Stomach (tissue), 9 donors: Measurements from ENCODE around the gene NPFF. TPM values are rescaled to one million over a fixed set of nuclear protein-coding genes. Genes with fewer than 3 reads are reported as not detected.
A peak's percentile ranks its signal among the peaks of the same experiment; 100 is the strongest.

Experiments
- DNase-seq, 2 donors: peaks; one replicate each; pipeline versions ENCODE4 v3.0.0 to v3.0.0-alpha.2; 2013 to 2019
- H3K27ac ChIP-seq, 5 donors: fragments of 200-600 bp in 4 of 5; sonication (generic) in 4 of 5; one replicate each; pipeline ENCODE4 v1.5.1; 2013 to 2019; ENCODE audit warnings: mild to moderate bottlenecking in 1 of 5, moderate library complexity in 1 of 5
- H3K27me3 ChIP-seq, 3 donors: fragments of 200-600 bp; sonication (generic); one replicate each; pipeline ENCODE4 v1.5.1; 2017 to 2019; ENCODE audit warnings: mixed run types in 1 of 3
- H3K36me3 ChIP-seq, 4 donors: fragments of 200-600 bp; sonication (generic); 1 replicate in 3 of 4; 2 replicates in 1 of 4; pipeline ENCODE4 v1.5.1; 2016 to 2019
- H3K4me1 ChIP-seq, 4 donors: fragments of 200-600 bp; sonication (generic); one replicate each; pipeline ENCODE4 v1.5.1; 2016 to 2019
- H3K4me3 ChIP-seq, 4 donors: fragments of 200-600 bp; sonication (generic) in 3 of 4; one replicate each; pipeline ENCODE4 v1.5.1; 2016 to 2019; ENCODE audit warnings: mild to moderate bottlenecking in 1 of 4
- H3K9me3 ChIP-seq, 4 donors: fragments of 200-600 bp; sonication (generic); one replicate each; pipeline ENCODE4 v1.5.1; 2016 to 2019
- EP300 ChIP-seq: sonication (generic); formaldehyde crosslinking; IDR thresholded peaks from one replicate; pipeline ENCODE4 v1.6.1; 2017; ENCODE audit warnings: antibody characterized with exemption
- POLR2A ChIP-seq, 4 donors: fragments of 450-650 bp; IDR thresholded peaks; one replicate each; pipeline ENCODE4 v1.6.1; 2016; ENCODE audit warnings: antibody characterized with exemption in 4 of 4, control low read depth in 2 of 4, mild to moderate bottlenecking in 1 of 4, moderate library complexity in 1 of 4
- POLR2AphosphoS5 ChIP-seq, 3 donors: sonication (generic); formaldehyde crosslinking; IDR thresholded peaks; one replicate each; pipeline ENCODE4 v1.6.1; 2016; ENCODE audit warnings: antibody characterized with exemption in 3 of 3
- WGBS, 5 donors: extraction: QIAGEN DNeasy Blood & Tissue Kit in 3 of 5; methylation state at CpG; one replicate each; pipeline versions ENCODE4 v1.1.5 to v1.1.7; 2013 to 2018; 5-methylcytosine and 5-hydroxymethylcytosine counted together
- intact Hi-C: fragments of 100-400 bp; cut with DNase I; formaldehyde crosslinking; loops from one replicate; pipeline ENCODE4 v1.15.1; 2023; ENCODE audit warnings: low total_unique reads
- polyA plus RNA-seq, 3 donors: library from polyadenylated mRNA; stranded (reverse); fragments of 200-250 nt; gene quantifications; one replicate each; pipeline ENCODE4 v1.2.3, GENCODE V29; 2013
- total RNA-seq, 5 donors: library from RNA; depleted of rRNA; stranded (reverse); fragments of >200 nt; gene quantifications; one replicate each; pipeline versions ENCODE4 v1.1.0 to v1.2.3, GENCODE V29; 2014 to 2016
- TF ChIP-seq, protein P1 (sequence below), 7 experiments: fragments of 450-650 bp in 4 of 7; fragments of 200-600 bp in 3 of 7; sonication (generic) in 3 of 7; IDR thresholded peaks; one replicate each; pipeline ENCODE4 v1.5.1; 2016 to 2019; ENCODE audit warnings: antibody characterized with exemption in 7 of 7, control low read depth in 2 of 7, mild to moderate bottlenecking in 1 of 7
- donor health status: healthy with polysubstance abuse.
- donor health status: Bipolar disorder and iron deficiency.
- donor health status: healthy.

The NPFF gene
- total and polyA plus RNA-seq, 8 donors, result not detected

DNA sequence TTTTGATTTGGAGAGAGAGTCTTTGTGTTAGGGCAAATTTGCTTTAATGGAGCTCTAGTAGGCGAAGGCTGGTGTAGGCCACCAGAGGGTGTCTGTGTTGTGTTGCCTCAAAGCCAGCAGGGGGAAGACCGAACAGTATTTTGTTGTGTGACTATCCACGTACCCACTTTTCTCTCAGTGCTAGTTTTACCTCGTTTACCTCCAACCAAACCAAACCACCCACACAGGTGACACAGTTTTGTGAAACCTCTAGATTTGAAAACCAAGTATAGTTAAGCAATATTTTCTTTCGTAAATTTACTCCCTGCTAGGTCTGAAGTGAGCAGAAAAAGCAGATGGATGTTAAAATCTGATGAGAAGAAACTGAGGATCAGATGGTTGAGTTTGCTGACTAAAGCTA lies 36.3 kb upstream of the NPFF start:
- 18 to 25% (median 23%) methylated on average over 5 of the region's 5 CpGs for WGBS, 5 donors
- peak; percentile 48 to 88 for DNase-seq
- Histone ChIP-seq H3K27ac (peak overlapping the region in 3 of 5 donors; percentile 60 to 66 (median 66)), H3K4me3 (no peak overlapping the region), H3K9me3 (no peaks in the 10 kb centered on the region), H3K4me1 (peaks cover 7 to 32% (median 15%) of the 10 kb centered on the region in 4 donors), H3K27me3 (no peaks in the 10 kb centered on the region), H3K36me3 (peaks cover 20 to 74% (median 70%) of the 10 kb centered on the region in 4 donors)
- TF ChIP-seq EP300 (no peak), POLR2AphosphoS5 (IDR thresholded peaks at IDR 0.05) (peak in 1 of 3 donors; percentile 66)
- TF ChIP-seq, protein P1, sequence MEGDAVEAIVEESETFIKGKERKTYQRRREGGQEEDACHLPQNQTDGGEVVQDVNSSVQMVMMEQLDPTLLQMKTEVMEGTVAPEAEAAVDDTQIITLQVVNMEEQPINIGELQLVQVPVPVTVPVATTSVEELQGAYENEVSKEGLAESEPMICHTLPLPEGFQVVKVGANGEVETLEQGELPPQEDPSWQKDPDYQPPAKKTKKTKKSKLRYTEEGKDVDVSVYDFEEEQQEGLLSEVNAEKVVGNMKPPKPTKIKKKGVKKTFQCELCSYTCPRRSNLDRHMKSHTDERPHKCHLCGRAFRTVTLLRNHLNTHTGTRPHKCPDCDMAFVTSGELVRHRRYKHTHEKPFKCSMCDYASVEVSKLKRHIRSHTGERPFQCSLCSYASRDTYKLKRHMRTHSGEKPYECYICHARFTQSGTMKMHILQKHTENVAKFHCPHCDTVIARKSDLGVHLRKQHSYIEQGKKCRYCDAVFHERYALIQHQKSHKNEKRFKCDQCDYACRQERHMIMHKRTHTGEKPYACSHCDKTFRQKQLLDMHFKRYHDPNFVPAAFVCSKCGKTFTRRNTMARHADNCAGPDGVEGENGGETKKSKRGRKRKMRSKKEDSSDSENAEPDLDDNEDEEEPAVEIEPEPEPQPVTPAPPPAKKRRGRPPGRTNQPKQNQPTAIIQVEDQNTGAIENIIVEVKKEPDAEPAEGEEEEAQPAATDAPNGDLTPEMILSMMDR (IDR thresholded peaks at IDR 0.05), result peak in 5 of 7 experiments; percentile 71 to 92 (median 85)
- intact Hi-C loops, result no loop called here

- Histone ChIP-seq H3K9me3 (no peaks in the 10 kb centered on the region), H3K4me1 (peaks cover 10 to 37% (median 25%) of the 10 kb centered on the region in 4 donors), H3K27ac (peak overlapping the region in 3 of 5 donors; percentile 55 to 72 (median 69)), H3K36me3 (peaks cover 38 to 86% (median 81%) of the 10 kb centered on the region in 4 donors), H3K4me3 (no peak overlapping the region), H3K27me3 (no peaks in the 10 kb centered on the region)
- TF ChIP-seq POLR2A (IDR thresholded peaks at IDR 0.05) (no peak), EP300 (no peak), POLR2AphosphoS5 (IDR thresholded peaks at IDR 0.05) (no peak)
- TF ChIP-seq, protein P1 (IDR thresholded peaks at IDR 0.05), result no peak
- WGBS, 5 donors, result 94 to 99% (median 98%) methylated on average over 3 of the region's 3 CpGs
- intact Hi-C loops, result no loop called here
- no peak for DNase-seq
These were observed 32.2 kb upstream of the NPFF start for GRCh38 chr12:53539526-53539925.

GRCh38 chr12:53538209-53538689 lies 31.0 kb upstream of the NPFF start:
- peaks cover 49 to 99% (median 91%) of the 10 kb centered on the region in 4 donors for H3K36me3 ChIP-seq

DNA sequence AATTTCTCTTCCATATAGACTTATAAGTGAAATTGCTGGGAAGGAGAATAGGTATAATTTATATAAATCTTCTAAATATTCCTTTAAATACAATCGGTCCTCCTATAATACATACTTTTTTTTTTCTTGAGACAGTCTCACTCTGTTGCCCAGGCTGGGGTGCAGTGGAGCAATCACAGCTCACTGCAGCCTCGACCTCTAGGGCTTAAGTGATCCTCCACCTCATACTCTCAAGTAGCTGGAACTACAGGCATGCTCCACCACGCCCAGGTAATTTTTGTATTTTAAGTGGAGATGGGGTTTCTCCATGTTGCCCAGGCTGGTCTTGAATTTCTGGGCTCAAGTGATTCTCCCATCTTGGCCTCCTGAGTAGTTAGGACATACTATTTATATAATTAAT lies 29.7 kb upstream of the NPFF start:
- Histone ChIP-seq H3K27ac (peak overlapping the region in 1 of 5 donors; percentile 69), H3K4me1 (peaks cover 10 to 27% (median 18%) of the 10 kb centered on the region in 4 donors), H3K9me3 (no peaks in the 10 kb centered on the region), H3K36me3 (peaks cover 57 to 99% (median 91%) of the 10 kb centered on the region in 4 donors), H3K27me3 (no peaks in the 10 kb centered on the region), H3K4me3 (no peak overlapping the region)
- WGBS, 5 donors, result 93 to 98% (median 95%) methylated on average over 3 of the region's 3 CpGs
- DNase-seq, result no peak
- intact Hi-C loops, result no loop called here
- TF ChIP-seq EP300 (no peak), POLR2A (IDR thresholded peaks at IDR 0.05) (no peak), POLR2AphosphoS5 (IDR thresholded peaks at IDR 0.05) (no peak)
- TF ChIP-seq, protein P1 (IDR thresholded peaks at IDR 0.05), result no peak

More at GRCh38 chr12:53538209-53538689, 31.0 kb upstream of the NPFF start:
- TF ChIP-seq POLR2A (IDR thresholded peaks at IDR 0.05) (no peak), EP300 (no peak), POLR2AphosphoS5 (IDR thresholded peaks at IDR 0.05) (peak in 2 of 3 donors; percentile 13 to 45)
- TF ChIP-seq, protein P1 (IDR thresholded peaks at IDR 0.05), result no peak
- Histone ChIP-seq H3K27ac (peak overlapping the region; percentile 25 to 72 (median 55)), H3K9me3 (no peaks in the 10 kb centered on the region), H3K4me1 (peaks cover 10 to 27% (median 19%) of the 10 kb centered on the region in 4 donors), H3K27me3 (no peaks in the 10 kb centered on the region), H3K4me3 (no peak overlapping the region)
- intact Hi-C loops, result no loop called here
- peak in 1 of 2 donors; percentile 74 for DNase-seq
- WGBS, 5 donors, result 16 to 26% (median 22%) methylated on average over 1 of the region's 1 CpG
